SU-DHL-6 (cell line): Measurements from ENCODE around the gene GRIA2.

ENCODE experiments used
- H2AFZ ChIP-seq: fragments of 200-600 bp; sonication (generic); 2 replicates; pipeline ENCODE4 v1.6.1; 2014; ENCODE audit warnings: low read depth, mild to moderate bottlenecking, moderate library complexity, mixed read lengths, antibody characterized with exemption, low read length; ENCODE audit not compliant: severe bottlenecking
- H3F3A ChIP-seq: fragments of 200-600 bp; shearing (Covaris generic); 2 replicates; pipeline ENCODE4 v1.6.0; 2016; ENCODE audit warnings: antibody characterized with exemption, mild to moderate bottlenecking; ENCODE audit not compliant: insufficient read depth
- H3K27ac ChIP-seq: fragments of 200-600 bp; sonication (generic); 2 replicates; pipeline ENCODE4 v1.5.1; 2016; ENCODE audit warnings: low read depth, mild to moderate bottlenecking, low read length, moderate library complexity, mixed read lengths
- H3K27me3 ChIP-seq: fragments of 200-600 bp; sonication (generic), shearing (Covaris generic); 2 replicates; pipeline ENCODE4 v1.6.0; 2014; ENCODE audit warnings: mild to moderate bottlenecking, low read length
- H3K36me3 ChIP-seq: fragments of 200-600 bp; sonication (generic); 2 replicates; pipeline ENCODE4 v1.6.1; 2014; ENCODE audit warnings: mild to moderate bottlenecking, low read length, mixed read lengths
- H3K4me2 ChIP-seq: fragments of 300-600, 200-600 bp; shearing (Covaris generic), sonication (generic); 2 replicates; pipeline ENCODE4 v1.6.0; 2014; ENCODE audit warnings: low read length, low read depth, mild to moderate bottlenecking; ENCODE audit not compliant: poor library complexity, severe bottlenecking
- H3K4me3 ChIP-seq: fragments of 200-600 bp; sonication (generic); 2 replicates; pipeline ENCODE4 v1.5.1; 2014; ENCODE audit warnings: antibody characterized with exemption, low read length, mild to moderate bottlenecking, mixed read lengths; ENCODE audit not compliant: insufficient read depth, poor library complexity, severe bottlenecking
- H3K79me2 ChIP-seq: fragments of 200-600 bp; sonication (generic); 2 replicates; pipeline ENCODE4 v1.6.1; 2014; ENCODE audit warnings: mild to moderate bottlenecking, low read length, moderate library complexity; ENCODE audit not compliant: insufficient read depth
- H3K9ac ChIP-seq: fragments of 200-600 bp; sonication (generic); 2 replicates; pipeline ENCODE4 v1.7.0; 2014; ENCODE audit warnings: mild to moderate bottlenecking, low read length
- H3K9me2 ChIP-seq: fragments of 200-600 bp; sonication (generic); replicated peaks from 2 replicates; pipeline ENCODE4 v1.6.1; 2014; ENCODE audit warnings: low read length; ENCODE audit not compliant: insufficient read depth
- H3K9me3 ChIP-seq: fragments of 200-600 bp; sonication (generic); 2 replicates; pipeline ENCODE4 v1.6.1; 2014; ENCODE audit warnings: low read length, mixed read lengths; ENCODE audit not compliant: insufficient read depth
- H4K20me1 ChIP-seq: fragments of 200-600 bp; sonication (generic); 2 replicates; pipeline ENCODE4 v1.6.1; 2014; ENCODE audit warnings: low read depth, mild to moderate bottlenecking, antibody characterized with exemption, low read length, moderate library complexity, mixed read lengths
- EZH2phosphoT487 ChIP-seq: fragments of 200-600 bp; sonication (generic), shearing (Covaris generic); conservative IDR thresholded peaks from 2 replicates; pipeline ENCODE4 v1.6.1; 2018; ENCODE audit warnings: mild to moderate bottlenecking, antibody characterized with exemption, low read length, moderate library complexity, mixed read lengths
- TF ChIP-seq, protein P1 (sequence below): fragments of 200-600 bp; sonication (generic); IDR thresholded peaks from one replicate; pipeline ENCODE4 v1.5.1; 2017; ENCODE audit warnings: antibody characterized with exemption, mild to moderate bottlenecking, low read length, moderate library complexity; ENCODE audit not compliant: insufficient read depth, poor library complexity, severe bottlenecking

GRIA2 gene

GRCh38 chr4:157221426-157221894 lies 932 bp downstream of the GRIA2 start:
- Histone ChIP-seq H3K27ac (no peak overlapping the region), H3K79me2 (no peaks in the 10 kb centered on the region), H3K27me3 (no peaks in the 10 kb centered on the region), H4K20me1 (no peaks in the 10 kb centered on the region), H3K9ac (no peak overlapping the region), H3K9me2 (no peaks in the 10 kb centered on the region), H3F3A (no peaks in the 10 kb centered on the region), H3K9me3 (no peaks in the 10 kb centered on the region), H3K4me2 (no peak overlapping the region), H3K4me3 (no peak overlapping the region), H3K36me3 (no peaks in the 10 kb centered on the region), H2AFZ (no peak overlapping the region)
- TF ChIP-seq EZH2phosphoT487: no peak
- TF ChIP-seq, protein P1, sequence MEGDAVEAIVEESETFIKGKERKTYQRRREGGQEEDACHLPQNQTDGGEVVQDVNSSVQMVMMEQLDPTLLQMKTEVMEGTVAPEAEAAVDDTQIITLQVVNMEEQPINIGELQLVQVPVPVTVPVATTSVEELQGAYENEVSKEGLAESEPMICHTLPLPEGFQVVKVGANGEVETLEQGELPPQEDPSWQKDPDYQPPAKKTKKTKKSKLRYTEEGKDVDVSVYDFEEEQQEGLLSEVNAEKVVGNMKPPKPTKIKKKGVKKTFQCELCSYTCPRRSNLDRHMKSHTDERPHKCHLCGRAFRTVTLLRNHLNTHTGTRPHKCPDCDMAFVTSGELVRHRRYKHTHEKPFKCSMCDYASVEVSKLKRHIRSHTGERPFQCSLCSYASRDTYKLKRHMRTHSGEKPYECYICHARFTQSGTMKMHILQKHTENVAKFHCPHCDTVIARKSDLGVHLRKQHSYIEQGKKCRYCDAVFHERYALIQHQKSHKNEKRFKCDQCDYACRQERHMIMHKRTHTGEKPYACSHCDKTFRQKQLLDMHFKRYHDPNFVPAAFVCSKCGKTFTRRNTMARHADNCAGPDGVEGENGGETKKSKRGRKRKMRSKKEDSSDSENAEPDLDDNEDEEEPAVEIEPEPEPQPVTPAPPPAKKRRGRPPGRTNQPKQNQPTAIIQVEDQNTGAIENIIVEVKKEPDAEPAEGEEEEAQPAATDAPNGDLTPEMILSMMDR: no peak

- Histone ChIP-seq H3K9me2 (no peaks in the 10 kb centered on the region), H3K27ac (no peak overlapping the region), H4K20me1 (no peaks in the 10 kb centered on the region), H3K9ac (no peak overlapping the region), H3K4me2 (no peak overlapping the region), H3K36me3 (no peaks in the 10 kb centered on the region), H3K27me3 (no peaks in the 10 kb centered on the region), H3F3A (no peaks in the 10 kb centered on the region), H3K9me3 (no peaks in the 10 kb centered on the region), H3K79me2 (no peaks in the 10 kb centered on the region), H3K4me3 (no peak overlapping the region), H2AFZ (no peak overlapping the region)
- TF ChIP-seq, protein P1: no peak
- no peak for TF ChIP-seq EZH2phosphoT487
Observed at GRCh38 chr4:157221895-157222770, 1.6 kb downstream of the GRIA2 start.

DNA sequence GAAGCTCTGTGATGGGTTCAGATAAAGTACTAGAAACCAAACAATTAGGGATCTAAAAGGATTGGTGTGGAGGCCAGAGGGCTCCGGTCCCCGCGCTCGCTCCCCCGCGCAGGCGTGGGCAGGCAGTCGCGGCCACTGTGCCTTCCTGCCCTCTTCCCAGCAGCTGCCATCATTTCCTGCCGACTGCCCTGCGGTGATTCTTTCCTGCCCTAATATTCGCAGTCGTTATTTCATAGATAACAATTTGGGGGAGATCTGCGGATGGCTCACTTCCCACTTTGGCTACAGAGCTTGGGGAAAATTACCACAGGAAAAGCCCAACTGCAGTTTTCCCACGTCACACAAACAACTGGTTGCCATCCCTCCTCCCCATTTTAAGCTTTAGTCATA lies 2.2 kb downstream of the GRIA2 start:
- H3K9me3 ChIP-seq: no peaks in the 10 kb centered on the region
- H3K27me3 ChIP-seq: no peaks in the 10 kb centered on the region
- no peaks in the 10 kb centered on the region for H3K9me2 ChIP-seq
- no peak overlapping the region for H2AFZ ChIP-seq
- H3K36me3 ChIP-seq: no peaks in the 10 kb centered on the region
- no peaks in the 10 kb centered on the region for H4K20me1 ChIP-seq
- H3K4me3 ChIP-seq: no peak overlapping the region
- TF ChIP-seq EZH2phosphoT487: no peak
- TF ChIP-seq, protein P1: no peak
- no peaks in the 10 kb centered on the region for H3F3A ChIP-seq
- no peak overlapping the region for H3K9ac ChIP-seq
- no peaks in the 10 kb centered on the region for H3K79me2 ChIP-seq
- no peak overlapping the region for H3K4me2 ChIP-seq
- H3K27ac ChIP-seq: no peak overlapping the region
